Measurements from ENCODE around the gene FBXO31. TPM values are rescaled to one million over a fixed set of nuclear protein-coding genes. Genes with fewer than 3 reads are reported as not detected.
"Not testable (repeated sequence)": the region's sequence is repeated elsewhere in the genome, so short reads cannot be mapped to it uniquely, and the experiment has no call there.

FBXO31 gene
- total and polyA plus RNA-seq, 2 experiments from 2014 or later, result 15.4 to 26.1 TPM

DNA sequence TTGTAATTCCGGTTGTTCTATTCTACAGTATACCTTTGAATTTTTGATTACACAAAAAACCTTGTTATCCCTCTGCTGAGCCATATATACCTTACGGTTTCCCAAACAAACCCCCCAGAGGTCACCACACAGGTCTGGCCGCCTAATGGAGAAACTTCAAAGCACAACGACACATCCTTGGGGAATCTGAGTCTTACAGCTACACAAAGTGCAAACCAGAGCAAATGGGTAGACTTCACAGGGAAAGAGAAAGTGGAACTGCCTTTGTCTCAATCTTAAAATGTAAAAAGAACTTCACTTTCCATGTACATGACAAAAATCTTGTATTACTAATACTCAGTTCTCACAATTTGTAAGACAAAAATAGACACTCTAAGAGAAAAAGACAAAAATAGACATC lies 2.7 kb downstream of the FBXO31 start:
- Histone ChIP-seq H3K9me3 (ENCODE audit: low read depth) (no peaks in the 10 kb centered on the region), H3K4me1 (ENCODE audit: low read depth) (peaks cover 11% of the 10 kb centered on the region), H3K27ac (no peak overlapping the region), H3K36me3 (no peaks in the 10 kb centered on the region), H3K4me3 (no peak overlapping the region), H3K27me3 (no peaks in the 10 kb centered on the region)
- TF ChIP-seq, protein P1, sequence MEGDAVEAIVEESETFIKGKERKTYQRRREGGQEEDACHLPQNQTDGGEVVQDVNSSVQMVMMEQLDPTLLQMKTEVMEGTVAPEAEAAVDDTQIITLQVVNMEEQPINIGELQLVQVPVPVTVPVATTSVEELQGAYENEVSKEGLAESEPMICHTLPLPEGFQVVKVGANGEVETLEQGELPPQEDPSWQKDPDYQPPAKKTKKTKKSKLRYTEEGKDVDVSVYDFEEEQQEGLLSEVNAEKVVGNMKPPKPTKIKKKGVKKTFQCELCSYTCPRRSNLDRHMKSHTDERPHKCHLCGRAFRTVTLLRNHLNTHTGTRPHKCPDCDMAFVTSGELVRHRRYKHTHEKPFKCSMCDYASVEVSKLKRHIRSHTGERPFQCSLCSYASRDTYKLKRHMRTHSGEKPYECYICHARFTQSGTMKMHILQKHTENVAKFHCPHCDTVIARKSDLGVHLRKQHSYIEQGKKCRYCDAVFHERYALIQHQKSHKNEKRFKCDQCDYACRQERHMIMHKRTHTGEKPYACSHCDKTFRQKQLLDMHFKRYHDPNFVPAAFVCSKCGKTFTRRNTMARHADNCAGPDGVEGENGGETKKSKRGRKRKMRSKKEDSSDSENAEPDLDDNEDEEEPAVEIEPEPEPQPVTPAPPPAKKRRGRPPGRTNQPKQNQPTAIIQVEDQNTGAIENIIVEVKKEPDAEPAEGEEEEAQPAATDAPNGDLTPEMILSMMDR (IDR thresholded peaks at IDR 0.05; ENCODE audit: low read depth, low read length), result no peak
- DNase-seq (ENCODE audit: low read depth in 1 of 2, low spot score in 1 of 2), result peak in 1 of 2 donors; percentile 28

DNA sequence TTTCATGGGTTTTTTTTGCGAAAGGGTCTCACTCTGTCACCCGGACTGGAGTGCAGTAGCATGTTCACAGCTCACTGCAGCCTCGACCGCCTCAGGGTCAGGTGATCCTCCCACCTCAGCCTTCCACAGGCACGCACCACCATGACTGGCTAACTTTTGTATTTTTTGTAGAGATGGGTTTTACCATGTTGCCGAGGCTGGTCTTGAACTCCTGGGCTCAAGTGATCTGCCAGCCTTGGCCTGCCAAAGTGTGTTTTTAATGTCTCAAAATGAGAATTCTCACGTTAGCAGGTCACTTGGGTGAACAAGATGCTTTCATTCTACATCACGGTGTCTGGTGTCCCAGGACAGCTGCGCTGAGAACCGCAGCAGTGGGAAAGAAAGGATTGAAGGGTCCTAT lies 3.2 kb downstream of the FBXO31 start:
- Histone ChIP-seq H3K27ac (no peak overlapping the region), H3K9me3 (ENCODE audit: low read depth) (no peaks in the 10 kb centered on the region), H3K36me3 (no peaks in the 10 kb centered on the region), H3K4me3 (no peak overlapping the region), H3K27me3 (no peaks in the 10 kb centered on the region), H3K4me1 (ENCODE audit: low read depth) (peaks cover 12% of the 10 kb centered on the region)
- DNase-seq (ENCODE audit: low read depth in 1 of 2, low spot score in 1 of 2), result no peak
- TF ChIP-seq, protein P1 (IDR thresholded peaks at IDR 0.05; ENCODE audit: low read depth, low read length), result no peak

DNA sequence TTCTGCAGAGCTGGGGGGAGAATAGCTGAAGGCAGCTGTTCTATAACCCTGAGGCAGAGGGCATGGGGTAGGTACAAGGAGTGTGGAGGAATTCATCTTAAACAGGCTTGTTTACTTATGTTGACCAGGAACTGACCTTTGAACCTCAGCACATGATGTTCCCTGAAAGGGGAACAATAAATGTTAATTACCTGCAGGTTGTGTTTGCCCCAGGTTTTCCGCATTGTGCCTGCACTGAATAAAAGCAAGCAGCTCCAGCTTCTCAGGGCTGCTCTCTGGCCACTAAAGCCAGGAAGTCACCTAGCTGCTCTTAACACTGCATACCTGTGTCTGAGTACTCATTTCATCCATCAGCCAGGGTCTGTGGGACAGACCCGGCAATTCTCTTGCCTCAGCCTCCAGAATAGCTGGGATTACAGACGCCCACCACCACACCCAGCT lies 4.2 kb downstream of the FBXO31 start:
- not testable (repeated sequence) for H3K36me3 ChIP-seq; H3K4me3 ChIP-seq; H3K27ac ChIP-seq; H3K9me3 ChIP-seq (ENCODE audit: low read depth); DNase-seq (ENCODE audit: low read depth in 1 of 2, low spot score in 1 of 2); H3K27me3 ChIP-seq
- peaks cover 12% of the 10 kb centered on the region for H3K4me1 ChIP-seq (ENCODE audit: low read depth)

- no peak for DNase-seq (ENCODE audit: low read depth in 1 of 2, low spot score in 1 of 2)
- H3K4me3 ChIP-seq, result no peak overlapping the region
- no peaks in the 10 kb centered on the region for H3K36me3 ChIP-seq
- H3K4me1 ChIP-seq (ENCODE audit: low read depth), result peaks cover 7% of the 10 kb centered on the region
- no peaks in the 10 kb centered on the region for H3K9me3 ChIP-seq (ENCODE audit: low read depth)
- no peak overlapping the region for H3K27ac ChIP-seq
- no peaks in the 10 kb centered on the region for H3K27me3 ChIP-seq
- TF ChIP-seq, protein P1 (IDR thresholded peaks at IDR 0.05; ENCODE audit: low read depth, low read length), result no peak
Observed at GRCh38 chr16:87376660-87377059, 6.9 kb downstream of the FBXO31 start.

- TF ChIP-seq, protein P1 (IDR thresholded peaks at IDR 0.05; ENCODE audit: low read depth, low read length), result no peak
- H3K4me1 ChIP-seq (ENCODE audit: low read depth), result peaks cover 7% of the 10 kb centered on the region
- H3K4me3 ChIP-seq, result no peak overlapping the region
- H3K27ac ChIP-seq, result peak overlapping the region; percentile 26
- no peaks in the 10 kb centered on the region for H3K27me3 ChIP-seq
- no peaks in the 10 kb centered on the region for H3K36me3 ChIP-seq
- DNase-seq (ENCODE audit: low read depth in 1 of 2, low spot score in 1 of 2), result no peak
- H3K9me3 ChIP-seq (ENCODE audit: low read depth), result no peaks in the 10 kb centered on the region
Observed at GRCh38 chr16:87375426-87376135, 8.0 kb downstream of the FBXO31 start.

GRCh38 chr16:87374313-87374712 lies 9.3 kb downstream of the FBXO31 start:
- H3K27me3 ChIP-seq, result no peaks in the 10 kb centered on the region

More at GRCh38 chr16:87374313-87374712, 9.3 kb downstream of the FBXO31 start:
- TF ChIP-seq, protein P1 (IDR thresholded peaks at IDR 0.05; ENCODE audit: low read depth, low read length), result no peak
- no peaks in the 10 kb centered on the region for H3K36me3 ChIP-seq
- no peak for DNase-seq (ENCODE audit: low read depth in 1 of 2, low spot score in 1 of 2)
- no peaks in the 10 kb centered on the region for H3K9me3 ChIP-seq (ENCODE audit: low read depth)
- no peak overlapping the region for H3K27ac ChIP-seq
- no peak overlapping the region for H3K4me3 ChIP-seq
- H3K4me1 ChIP-seq (ENCODE audit: low read depth), result peaks cover 7% of the 10 kb centered on the region
